HG02884 (cell line): ENCODE data around the gene FOLR2.

Experiments
- ATAC-seq: cut with Tn5 transposase; IDR thresholded peaks from one replicate; pipeline ENCODE4 v1.9.1; 2021; ENCODE audit warnings: mild to moderate bottlenecking, moderate library complexity; ENCODE audit not compliant: unreplicated experiment

Gene FOLR2

DNA sequence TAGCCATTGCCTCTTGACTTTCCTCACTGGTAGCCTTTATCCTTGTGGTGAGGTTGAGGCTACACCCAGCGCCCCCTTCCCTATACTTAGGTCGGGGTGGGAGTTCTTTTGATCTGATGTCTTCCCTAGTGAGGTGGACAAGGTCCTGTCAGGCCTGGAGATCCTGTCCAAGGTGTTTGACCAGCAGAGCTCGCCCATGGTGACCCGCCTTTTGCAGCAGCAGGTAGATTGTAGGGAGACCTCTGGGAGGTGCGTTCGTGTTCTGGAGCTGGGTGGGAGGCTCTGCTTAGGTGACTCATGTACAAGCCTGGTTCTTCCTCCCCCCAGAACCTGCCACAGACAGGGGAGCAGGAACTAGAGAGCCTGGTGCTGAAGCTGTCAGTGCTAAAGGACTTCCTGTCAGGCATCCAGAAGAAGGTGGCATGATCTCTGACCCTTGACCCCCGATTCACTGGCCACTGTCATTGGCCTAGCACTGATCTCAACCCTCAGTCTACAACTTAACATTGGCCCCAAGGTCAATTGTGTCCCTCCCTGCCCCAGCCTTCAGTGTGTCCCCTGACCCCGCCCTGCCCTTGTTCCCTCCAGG is 12.8 kb downstream of the FOLR2 start:
- ATAC-seq = no peak

DNA sequence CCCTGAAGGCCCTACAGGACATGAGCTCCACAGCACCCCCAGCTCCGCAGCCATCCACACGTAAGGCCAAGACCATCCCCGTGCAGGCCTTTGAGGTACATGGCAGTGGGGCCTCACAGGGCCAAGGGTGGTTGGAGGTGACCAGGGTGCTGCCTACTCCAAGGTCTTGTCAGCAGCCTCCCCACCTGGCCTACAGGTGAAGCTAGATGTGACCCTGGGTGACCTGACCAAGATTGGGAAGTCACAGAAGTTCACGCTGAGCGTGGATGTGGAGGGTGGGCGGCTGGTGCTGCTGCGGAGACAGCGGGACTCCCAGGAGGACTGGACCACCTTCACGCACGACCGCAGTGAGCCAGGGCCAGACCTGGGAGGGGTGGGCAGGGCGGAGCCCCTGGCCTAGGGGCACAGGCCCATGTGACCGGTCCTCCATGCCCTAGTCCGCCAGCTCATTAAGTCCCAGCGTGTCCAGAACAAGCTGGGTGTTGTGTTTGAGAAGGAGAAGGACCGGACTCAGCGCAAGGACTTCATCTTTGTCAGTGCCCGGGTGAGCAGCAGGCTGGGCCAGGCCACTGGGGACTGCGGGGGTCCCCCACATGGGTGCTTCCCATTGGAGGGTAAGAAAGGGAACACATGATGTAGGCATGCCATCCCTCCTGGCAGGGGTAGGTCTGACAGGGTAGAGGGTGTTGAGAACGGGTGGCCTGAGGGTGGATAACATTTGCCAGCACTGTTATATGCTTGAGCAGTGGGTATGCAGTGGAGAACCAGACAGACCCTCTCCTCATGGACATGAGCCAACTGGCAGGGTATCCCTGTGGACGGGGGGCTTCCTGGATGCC is 13.6 kb downstream of the FOLR2 start:
- ATAC-seq = no peak

DNA sequence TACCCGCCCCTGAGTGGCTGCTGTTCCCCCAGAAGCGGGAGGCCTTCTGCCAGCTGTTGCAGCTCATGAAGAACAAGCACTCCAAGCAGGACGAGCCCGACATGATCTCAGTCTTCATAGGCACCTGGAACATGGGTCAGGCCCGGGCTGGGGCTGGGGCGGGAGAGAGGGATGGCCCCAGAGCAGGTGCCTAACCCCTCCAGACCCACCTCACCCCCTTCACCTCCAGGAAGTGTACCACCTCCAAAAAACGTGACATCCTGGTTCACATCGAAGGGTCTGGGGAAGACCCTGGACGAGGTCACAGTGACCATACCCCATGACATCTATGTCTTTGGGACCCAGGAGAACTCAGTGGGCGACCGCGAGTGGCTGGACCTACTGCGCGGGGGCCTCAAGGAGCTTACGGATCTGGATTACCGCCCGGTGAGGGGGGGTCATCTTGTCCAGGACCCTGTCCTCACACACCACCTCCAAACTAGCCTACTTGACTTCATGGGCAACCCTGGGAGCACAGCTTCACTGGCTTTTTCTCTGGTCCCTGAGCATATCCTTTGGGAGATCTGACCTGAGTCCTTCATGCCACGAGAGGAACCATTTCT is 14.3 kb downstream of the FOLR2 start:
- no peak for ATAC-seq

DNA sequence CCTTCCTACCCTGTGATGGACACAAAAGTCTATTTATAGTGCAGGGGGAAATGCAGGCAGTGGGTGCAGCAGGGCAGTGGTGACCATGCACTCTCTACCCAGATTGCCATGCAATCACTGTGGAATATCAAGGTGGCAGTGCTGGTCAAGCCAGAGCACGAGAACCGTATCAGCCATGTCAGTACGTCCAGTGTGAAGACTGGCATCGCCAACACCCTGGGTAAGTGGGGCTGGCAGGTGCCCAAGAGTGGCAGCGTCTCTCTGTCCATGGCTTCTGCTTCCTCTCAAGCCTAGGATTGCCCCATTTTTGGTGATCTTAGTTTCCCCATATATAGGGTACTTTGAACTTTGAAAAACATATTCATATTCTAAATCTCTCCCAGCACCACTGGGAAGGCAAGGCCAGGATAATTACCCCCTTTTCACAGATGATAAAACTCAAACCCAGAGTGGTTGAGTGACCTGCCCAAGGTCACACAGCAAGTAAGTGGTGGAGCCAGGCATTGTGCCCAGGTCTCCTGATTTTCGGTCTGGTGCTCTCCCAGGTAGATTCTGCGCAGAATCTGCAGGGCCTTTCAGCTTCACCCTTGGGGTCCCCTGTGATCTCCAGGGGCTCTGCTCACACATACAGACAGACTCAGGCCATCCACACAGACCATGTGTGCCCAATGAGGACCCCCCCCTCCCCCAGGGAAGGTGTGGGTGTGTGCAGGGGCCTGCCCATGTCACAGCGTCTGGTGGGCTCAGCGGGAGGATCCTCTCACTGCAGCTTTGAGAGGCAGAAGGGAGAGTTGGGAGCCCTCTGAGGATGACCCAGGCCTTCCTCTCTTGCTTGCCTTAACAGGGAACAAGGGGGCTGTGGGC is 15.0 kb downstream of the FOLR2 start:
- ATAC-seq = no peak

DNA sequence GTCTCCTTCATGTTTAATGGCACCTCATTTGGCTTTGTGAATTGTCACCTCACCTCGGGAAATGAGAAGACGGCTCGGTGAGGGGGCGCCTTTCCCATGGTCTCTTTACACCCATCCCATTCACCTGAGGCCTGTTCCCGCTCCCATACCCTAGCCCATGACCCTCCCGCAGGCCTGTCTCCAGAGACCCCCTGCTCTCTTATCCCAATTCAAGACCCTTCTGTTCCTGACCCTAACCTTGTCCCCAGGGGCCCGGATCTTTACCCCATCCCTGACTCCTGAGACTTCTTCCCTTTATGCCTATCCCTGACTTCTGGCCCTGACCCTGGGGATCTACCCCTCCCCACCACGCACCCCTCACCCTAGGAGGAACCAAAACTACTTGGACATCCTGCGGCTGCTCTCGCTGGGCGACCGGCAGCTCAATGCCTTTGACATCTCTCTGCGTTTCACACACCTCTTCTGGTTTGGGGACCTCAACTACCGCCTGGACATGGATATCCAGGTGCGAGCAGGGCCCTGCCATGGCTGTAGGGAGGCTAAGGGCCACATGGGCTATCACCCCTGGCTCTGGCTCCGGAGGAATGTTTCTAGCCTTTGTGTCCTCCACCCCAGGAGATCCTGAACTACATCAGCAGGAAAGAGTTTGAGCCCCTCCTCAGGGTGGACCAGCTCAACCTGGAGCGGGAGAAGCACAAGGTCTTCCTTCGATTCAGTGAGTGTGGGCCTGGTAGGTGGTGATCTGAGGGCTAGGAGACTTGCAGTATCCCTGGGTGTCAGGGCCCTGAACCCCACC is 15.9 kb downstream of the FOLR2 start:
- no peak for ATAC-seq

DNA sequence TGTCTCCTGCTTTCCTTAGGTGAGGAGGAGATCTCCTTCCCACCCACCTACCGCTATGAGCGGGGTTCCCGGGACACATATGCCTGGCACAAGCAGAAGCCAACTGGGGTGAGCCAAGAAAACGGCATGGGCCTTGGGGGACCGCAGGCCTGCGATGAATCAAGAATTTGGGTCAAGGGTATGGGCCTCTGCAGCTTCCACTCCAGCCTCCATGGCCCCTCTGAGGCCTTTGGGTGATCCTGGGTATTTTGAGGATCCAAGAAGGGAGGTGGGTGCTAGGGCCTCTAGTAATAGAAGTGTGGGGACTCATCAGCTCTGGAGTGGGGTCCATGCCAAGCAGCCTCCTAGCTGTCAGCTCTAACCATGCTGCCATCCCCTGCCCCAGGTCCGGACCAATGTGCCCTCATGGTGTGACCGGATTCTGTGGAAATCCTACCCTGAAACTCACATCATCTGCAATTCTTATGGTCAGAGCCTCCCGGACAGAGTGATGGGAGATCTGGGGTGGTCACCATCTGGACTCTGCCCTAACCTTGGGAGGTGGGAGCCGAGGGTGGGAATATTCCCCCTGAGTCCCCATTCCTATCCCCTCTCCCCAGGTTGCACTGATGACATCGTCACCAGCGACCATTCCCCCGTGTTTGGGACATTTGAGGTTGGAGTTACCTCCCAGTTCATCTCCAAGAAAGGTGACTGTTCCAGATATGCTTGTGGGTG is 16.6 kb downstream of the FOLR2 start:
- no peak for ATAC-seq

DNA sequence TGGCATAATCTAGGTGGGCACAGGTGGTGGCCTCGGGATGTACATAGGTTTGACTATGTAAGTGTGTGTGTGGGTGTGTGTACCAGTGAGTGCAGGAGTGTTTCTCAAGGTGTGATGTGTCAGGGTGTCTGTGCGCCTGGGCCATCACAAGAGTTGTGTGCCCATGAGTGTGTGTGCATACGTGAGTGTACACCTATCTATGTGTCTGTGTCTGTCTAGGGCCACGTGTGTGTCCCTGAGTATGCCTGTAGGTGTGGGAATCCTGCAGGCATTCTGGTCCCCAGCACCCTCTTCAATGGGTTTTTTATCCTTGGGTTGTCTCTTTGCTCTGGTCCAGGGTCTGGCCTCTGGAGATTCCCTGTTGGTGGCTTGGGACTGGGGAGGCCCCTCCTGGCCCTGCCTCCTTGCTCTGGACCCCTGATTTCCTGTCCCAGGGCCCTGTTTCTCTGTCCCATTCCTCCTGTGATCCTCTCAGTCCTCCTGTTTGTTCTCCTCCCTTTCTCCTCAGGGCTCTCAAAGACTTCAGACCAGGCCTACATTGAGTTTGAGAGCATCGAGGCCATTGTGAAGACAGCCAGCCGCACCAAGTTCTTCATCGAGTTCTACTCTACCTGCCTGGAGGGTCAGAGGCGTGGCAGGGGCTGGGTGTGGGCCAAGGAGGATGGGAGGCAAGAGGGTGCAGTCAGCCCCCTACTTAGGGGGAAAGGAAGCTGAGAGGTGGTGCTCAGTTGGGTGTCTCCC is 17.3 kb downstream of the FOLR2 start:
- ATAC-seq = no peak

DNA sequence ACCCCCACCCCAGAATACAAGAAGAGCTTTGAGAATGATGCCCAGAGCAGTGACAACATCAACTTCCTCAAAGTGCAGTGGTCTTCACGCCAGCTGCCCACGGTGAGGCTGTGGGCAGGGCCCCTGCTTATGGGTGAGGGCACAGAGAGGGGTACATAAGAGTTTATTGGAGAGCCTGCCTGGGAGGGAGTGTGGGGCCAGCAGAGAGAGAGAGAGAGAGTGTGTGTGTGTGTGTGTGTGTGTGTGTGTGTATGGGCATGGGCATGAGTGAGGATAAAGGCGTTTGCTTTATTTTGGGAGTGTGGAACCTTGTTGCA is 17.9 kb downstream of the FOLR2 start:
- ATAC-seq = no peak

DNA sequence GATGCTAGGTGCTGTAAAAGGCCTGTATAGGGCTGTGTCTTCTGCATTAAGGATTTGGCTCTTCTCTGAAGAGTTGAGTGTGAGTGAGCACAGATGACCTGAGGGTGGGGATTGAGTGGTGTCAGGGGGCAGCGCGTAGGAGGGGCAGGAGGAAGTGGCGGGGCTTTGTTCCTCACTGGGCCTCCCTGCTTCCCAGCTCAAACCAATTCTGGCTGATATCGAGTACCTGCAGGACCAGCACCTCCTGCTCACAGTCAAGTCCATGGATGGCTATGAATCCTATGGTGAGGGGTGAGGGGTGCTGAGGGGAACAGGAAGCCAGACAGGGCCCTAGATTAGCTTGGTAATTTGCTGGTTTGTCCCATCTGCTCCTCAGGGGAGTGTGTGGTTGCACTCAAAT is 18.3 kb downstream of the FOLR2 start:
- no peak for ATAC-seq

DNA sequence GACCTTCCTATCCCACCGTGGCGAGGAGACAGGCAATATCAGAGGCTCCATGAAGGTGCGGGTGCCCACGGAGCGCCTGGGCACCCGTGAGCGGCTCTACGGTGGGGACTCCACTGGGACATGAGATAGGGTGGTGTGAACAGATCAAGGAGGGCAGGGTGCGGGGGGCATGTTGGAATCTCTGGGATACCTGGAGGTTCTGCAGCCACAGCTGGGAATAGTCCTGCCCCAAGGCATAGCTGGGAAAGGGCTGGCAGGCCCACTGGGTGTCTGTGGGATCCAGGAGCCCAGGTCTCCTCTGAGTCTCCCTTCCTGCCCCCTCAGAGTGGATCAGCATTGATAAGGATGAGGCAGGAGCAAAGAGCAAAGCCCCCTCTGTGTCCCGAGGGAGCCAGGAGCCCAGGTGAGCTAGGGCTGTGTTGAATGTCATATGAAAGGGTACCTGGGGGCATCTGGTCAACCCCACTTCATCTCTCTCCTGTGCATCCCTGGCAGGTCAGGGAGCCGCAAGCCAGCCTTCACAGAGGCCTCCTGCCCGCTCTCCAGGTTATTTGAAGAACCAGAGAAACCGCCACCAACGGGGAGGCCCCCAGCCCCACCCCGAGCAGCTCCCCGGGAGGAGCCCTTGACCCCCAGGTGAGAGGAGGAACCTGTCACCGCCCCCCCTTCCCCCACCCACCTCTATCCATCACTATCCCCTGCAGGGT is 18.9 kb downstream of the FOLR2 start:
- no peak for ATAC-seq

DNA sequence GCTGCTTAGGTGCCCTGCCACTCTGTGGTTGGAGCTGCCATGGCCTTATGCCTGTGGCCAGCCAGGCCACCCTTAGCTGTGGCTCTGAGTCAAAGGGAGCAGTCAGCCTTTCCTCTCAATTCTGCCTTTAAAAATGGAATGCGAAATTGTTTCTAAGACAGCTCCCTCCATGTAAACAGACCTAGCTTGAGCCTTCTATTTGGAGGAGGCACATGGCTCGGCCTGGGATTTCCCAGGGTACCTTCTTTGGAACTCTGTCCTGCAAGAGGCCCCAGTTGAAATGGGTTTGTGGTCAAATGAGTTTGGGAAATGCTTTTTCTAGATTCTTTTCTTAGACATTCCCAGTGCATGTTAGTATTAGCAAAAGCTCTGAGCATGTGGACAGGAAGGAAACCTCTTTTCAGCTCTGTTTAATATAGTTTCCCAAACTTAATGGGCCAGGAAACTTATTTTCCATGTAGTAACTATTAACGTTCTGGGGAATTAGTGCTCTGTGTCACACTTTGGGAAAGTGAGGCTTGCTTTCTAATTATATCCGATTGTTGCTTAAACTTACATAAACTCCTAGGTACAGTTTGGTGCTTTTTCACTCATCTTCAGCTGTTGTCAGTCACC is 19.6 kb downstream of the FOLR2 start:
- ATAC-seq = no peak

DNA sequence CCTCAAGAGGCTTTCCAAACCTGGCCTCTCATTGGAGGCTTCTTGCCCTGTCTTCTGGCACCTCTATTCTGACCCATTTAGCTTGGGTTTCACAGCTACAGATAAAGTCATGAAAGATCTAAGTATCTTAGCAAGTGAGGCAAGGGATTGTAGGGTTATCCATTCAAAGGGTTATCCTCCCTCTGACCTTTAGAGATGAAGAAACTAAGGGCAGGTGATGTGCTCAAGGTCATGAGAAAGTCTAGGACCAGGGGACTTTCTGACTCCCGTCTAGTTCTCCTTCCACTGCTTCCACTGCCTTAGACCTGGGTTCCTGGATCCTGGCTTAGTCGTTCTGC is 20.1 kb downstream of the FOLR2 start:
- ATAC-seq = no peak

DNA sequence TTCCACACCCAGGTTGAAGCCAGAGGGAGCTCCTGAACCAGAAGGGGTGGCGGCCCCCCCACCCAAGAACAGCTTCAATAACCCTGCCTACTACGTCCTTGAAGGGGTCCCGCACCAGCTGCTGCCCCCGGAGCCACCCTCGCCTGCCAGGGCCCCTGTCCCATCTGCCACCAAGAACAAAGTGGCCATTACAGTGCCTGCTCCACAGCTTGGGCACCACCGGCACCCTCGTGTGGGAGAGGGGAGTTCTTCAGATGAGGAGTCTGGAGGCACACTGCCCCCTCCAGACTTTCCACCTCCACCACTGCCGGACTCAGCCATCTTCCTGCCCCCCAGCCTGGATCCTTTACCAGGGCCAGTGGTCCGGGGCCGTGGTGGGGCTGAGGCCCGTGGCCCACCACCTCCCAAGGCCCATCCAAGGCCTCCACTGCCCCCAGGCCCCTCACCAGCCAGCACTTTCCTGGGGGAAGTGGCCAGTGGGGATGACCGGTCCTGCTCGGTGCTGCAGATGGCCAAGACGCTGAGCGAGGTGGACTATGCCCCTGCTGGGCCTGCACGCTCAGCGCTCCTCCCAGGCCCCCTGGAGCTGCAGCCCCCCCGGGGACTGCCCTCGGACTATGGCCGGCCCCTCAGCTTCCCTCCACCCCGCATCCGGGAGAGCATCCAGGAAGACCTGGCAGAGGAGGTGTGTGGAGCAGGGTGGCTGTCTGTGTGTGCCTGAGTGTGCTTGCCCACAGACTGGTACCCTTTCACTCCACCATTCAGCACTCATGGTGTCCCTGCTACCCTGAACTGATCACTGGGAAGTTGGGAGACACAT is 20.7 kb downstream of the FOLR2 start:
- no peak for ATAC-seq

DNA sequence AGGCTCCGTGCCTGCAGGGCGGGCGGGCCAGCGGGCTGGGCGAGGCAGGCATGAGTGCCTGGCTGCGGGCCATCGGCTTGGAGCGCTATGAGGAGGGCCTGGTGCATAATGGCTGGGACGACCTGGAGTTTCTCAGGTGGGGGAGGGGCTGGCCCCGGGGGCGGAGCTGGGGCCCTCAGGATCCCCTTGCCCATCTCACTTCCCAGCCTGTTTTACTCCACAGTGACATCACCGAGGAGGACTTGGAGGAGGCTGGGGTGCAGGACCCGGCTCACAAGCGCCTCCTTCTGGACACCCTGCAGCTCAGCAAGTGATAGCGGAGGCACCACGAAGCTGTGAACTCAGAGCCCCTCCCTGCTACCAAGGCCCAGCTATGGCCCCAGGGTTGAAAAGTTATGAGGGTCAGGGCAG is 21.5 kb downstream of the FOLR2 start:
- no peak for ATAC-seq

DNA sequence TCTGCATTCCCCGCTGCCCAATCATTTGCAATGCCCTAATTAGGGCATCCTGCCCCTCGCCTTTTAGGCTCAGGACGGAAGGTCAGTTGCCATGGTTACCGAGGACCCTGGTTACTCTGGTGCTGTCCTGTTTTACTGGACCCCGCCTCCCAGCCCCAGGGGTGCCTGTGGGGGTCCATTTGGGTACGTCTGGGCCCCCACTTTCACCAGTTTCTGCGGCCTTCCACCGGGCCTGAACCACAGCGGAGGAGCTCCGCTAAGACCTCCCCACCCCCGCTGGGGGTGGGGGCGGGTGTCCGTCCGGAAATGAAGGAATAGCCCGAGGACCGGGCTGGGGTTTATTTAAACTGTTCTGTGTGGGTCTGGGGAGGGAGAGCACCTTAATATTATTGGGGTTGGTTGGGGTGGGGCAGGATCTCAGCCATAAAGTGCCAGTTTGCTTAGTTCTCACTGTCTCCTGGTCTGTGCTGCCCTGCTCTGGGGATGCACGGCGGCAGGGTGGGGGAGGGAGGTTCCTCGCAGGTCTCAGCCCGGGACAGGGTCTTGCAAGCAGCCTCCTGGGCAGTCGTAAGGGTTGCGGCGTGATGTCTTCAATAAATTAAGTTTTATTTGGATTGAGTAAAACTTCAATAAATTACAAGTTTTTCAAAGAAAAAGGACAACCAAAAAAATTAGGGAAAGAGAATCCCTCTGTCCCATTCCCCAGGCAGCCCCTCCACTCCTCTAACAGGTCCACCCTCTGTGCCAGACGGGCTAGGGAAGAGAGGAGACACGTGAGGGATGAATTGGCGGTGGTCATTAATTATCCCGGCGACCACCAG is 22.1 kb downstream of the FOLR2 start:
- ATAC-seq = no peak

DNA sequence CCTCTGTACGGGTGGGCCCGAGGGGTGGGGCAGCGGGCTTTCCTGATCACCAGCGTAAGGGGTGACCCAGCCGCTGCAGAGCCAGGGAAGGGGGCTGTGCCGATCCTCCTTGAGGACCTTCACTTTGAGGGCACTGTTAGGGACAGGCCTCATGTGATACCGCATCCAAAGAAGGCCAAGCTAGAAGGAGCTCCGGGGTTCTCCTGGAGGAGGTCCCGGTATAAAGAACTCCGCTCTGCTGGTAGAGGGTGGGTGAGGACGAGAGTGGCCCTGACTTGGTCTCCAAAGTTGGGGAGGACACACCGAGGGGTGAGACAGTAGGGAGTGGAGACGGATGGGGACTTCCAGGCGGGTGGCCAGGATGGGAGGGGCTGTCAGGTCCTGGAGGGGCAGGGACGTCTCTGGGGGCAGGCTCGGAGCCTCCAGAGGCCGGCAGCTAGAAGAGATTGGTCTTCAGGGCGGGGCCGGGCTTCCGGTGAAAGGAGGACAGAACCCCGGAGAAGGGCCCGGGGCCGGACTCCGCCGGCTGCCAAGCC is 22.8 kb downstream of the FOLR2 start:
- no peak for ATAC-seq
